HG03571 (cell line): ENCODE data around the gene TCEAL3.
"Not testable (repeated sequence)": the region's sequence is repeated elsewhere in the genome, so short reads cannot be mapped to it uniquely, and the experiment has no call there.

ENCODE experiments used
- ATAC-seq: cut with Tn5 transposase; IDR thresholded peaks from one replicate; pipeline ENCODE4 v1.9.1; 2021; ENCODE audit not compliant: unreplicated experiment

The TCEAL3 gene

GRCh38 chrX:103624111-103624510 lies 16.3 kb downstream of the TCEAL3 start:
- no peak for ATAC-seq

- ATAC-seq: no peak
Observed at GRCh38 chrX:103626855-103627254, 19.1 kb downstream of the TCEAL3 start.

- peak; percentile 84 for ATAC-seq
Observed at GRCh38 chrX:103628386-103629317, 20.9 kb downstream of the TCEAL3 start, which contains the start of gene TCEAL1. Gene TCEAL1, plus strand, starts transcription at chrX:103628975. Its CDS starts 942 bp downstream, at chrX:103629917.

- peak; percentile 38 for ATAC-seq
Observed at GRCh38 chrX:103629318-103630170, 21.8 kb downstream of the TCEAL3 start.

DNA sequence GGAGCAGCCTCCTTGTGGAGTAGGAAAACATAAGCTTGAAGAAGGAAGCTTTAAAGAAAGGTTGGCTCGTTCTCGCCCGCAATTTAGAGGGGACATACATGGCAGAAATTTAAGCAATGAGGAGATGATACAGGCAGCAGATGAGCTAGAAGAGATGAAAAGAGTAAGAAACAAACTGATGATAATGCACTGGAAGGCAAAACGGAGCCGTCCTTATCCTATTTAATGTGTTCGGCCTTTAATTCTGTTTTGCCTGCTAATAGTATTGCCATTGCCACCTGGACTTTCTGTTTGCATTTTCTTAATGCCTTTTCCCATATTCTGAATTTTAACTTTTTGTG lies 22.4 kb downstream of the TCEAL3 start:
- ATAC-seq: no peak

- no peak for ATAC-seq
Observed at GRCh38 chrX:103631145-103631544, 23.4 kb downstream of the TCEAL3 start.

DNA sequence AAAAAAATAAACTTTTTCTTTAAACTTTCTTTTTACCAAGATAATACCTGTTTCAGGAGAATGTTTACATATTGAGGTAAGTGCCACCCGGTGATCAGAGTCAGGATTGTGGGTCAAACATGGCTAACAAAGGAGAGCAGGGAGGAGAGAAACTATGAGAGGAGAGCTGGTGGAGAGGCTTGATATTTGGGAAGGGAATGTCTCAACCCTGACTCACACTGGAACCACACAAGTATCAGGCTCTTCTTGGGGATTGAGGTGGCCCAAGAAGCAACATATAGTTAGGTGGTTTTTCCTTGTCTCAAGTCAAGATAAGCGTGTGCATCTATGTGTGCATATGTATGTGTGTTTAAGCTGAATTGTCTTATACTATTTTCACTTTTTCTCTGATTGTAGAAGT lies 27.7 kb downstream of the TCEAL3 start:
- ATAC-seq: no peak

DNA sequence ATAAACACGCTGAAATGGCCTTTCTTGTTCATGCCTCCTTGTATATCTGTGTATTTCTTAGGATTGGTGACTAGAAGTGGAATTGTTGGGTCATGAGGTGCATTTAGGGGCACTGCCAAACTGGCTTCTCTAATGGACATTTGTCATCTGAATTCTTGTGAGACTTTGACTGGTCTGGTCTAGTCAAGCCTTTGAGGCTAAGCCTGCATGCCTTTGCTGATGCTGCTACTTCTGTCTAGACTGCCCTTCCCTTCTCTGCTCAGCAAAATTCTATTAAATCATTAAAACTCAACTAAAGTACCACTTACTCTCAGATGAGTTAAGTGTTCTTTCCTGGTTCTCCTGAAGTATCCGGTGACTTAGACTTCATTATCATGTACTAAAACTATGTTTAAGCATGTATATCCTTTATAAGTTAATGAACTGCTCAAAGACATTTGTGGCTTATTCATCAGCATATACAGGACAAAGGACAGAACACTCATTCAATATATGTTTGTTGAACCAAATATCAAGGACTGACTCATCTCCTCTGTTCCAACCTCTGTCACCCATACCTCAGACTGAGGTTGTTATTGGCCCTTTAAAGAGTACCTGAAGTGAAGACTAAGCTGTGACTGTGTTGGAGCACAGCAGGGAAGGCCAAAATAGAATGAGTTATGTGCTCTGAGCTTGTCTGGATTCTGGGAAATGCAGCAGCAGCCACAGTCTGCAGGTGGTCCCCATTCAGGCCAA lies 30.0 kb downstream of the TCEAL3 start:
- no peak for ATAC-seq

GRCh38 chrX:103638479-103639346 lies 30.9 kb downstream of the TCEAL3 start:
- not testable (repeated sequence) for ATAC-seq

DNA sequence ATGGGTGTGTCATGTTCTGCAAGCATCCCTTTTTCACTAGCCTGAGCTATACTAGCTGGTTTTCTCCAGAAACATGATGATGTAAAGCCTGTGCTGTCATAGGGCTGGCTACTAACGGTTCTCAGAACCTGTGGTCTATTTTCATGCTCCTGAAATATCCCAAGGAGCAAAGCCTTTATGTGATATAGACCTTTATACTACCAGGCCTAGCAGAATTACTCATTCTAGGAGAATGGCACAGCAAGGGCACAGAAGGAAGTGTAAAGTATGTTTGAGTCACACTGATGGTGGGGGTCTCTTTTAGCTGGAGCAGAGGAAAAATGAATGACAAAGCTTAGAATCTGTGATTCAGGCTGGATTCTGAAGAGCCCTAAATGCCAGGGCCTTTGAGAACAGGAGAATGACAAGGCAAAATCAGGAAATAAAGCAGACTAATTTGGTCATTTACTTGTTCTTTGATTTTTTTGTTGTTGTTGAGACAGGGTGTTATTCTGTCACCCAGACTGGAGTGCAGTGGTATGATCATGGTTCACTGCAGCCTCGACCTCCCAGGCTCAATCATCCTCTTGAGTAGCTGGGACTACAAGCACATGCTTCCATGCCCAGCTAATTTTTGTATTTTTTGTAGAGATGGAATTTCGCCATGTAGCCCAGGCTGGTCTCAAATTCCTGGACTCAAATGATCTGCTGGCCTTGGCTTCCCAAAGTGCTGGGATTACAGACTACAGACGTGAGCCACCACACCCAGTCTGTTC lies 32.8 kb downstream of the TCEAL3 start:
- no peak for ATAC-seq

DNA sequence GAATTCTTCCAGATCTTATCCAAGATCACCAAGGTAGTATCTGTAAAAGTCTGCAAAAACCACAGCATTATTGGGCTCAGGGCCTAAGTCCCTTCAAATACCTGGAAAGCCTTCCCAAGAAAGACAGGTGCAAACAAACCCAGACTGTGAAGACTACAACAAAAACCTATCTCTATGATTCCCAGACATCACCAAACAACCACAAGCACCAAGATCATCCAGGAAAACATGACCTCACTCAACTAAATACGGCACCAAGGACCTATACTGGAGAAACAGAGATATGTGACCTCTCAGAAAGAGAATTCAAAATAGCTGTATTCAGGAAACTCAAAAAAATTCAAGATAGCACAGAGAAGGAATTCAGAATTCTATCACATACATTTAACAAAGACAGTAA lies 36.4 kb downstream of the TCEAL3 start:
- ATAC-seq: no peak

GRCh38 chrX:103647630-103648029 lies 39.9 kb downstream of the TCEAL3 start:
- ATAC-seq: no peak

DNA sequence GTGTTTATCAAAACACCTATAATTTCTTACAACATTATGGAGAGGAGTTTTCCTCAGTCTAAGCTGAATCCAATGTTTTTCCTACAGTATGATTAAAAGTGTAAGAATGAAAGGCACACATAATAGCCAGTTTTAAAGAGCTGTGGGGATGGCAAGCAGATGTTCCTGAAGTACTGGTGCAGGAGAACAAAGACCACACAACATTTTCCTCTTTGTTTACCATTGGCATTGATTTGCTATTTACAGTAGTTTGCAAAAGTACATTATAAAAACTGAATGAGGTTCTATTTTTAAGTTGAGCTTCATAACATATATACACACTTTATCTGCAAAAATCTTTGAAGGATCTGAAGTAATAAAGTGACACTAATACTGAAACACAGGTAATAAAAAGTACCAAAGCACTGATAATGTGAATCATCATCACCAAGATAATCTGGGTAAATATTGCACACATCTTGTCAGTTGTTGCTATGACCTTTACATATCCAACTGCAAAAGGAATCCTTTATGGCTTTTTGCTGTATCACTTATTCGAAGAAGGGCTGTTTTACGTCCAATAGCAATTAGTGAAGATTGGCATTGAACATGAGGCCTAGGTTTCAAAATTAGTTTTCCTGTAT lies 43.5 kb downstream of the TCEAL3 start:
- ATAC-seq: no peak

DNA sequence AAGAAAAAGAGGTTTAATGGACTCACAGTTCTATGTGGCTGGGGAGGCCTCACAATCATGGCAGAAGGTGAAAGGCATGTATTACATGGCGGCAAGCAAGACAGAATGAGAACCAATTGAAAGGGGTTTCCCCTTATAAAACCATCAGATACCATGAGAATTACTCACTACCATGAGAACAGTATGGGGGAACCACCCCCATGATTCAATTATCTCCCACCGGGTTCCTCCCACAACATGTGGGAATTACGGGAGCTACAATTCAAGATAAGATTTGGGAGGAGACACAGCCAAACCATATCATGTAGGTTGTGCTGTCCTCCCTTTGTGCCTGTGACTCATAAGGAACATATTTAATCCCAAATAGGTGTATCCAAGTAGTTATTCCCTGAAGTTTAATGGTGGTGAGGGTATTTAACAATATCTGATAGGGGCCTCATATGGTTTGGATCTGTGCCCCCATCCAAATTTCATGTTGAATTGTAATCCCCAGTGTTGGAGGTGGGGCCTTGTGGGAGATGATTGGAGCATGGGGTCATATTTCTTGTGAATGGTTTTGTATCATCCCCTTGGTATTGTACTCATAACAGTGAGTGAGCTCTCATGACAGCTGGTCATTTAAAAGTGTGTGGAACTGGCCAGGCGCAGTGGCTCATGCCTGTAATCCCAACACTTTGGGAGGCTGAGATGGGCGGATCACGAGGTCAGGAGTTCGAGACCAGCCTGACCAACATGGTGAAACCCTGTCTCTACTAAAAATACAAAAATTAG lies 47.7 kb downstream of the TCEAL3 start:
- ATAC-seq: not testable (repeated sequence)

GRCh38 chrX:103656617-103657016 lies 48.9 kb downstream of the TCEAL3 start:
- no peak for ATAC-seq

GRCh38 chrX:103657066-103657465 lies 49.3 kb downstream of the TCEAL3 start:
- not testable (repeated sequence) for ATAC-seq

GRCh38 chrX:103658681-103659433 lies 51.1 kb downstream of the TCEAL3 start:
- ATAC-seq: no peak

DNA sequence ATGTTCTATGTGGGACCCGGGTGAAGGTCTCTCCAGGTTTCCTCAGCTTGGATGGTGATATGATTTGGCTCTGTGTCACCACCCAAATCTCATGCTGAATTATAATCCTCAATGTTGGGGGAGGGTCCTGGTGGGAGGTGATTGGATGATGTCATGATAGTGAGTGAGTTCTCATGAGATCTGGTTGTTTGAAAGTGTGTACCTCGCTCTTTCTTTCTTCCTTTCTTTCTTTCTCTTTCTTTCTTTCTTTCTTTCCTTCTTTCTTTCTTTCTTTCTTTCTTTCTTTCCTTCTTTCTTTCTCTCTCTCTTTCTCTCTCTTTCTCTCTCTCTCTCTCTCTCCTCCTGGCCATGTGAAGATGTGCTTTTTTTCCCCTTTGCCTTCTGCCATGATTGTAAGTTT lies 51.7 kb downstream of the TCEAL3 start:
- not testable (repeated sequence) for ATAC-seq
